B cell (primary cell): ENCODE results near the gene SNX14.
"Not testable (repeated sequence)": the region's sequence is repeated elsewhere in the genome, so short reads cannot be mapped to it uniquely, and the experiment has no call there.

Experiments
- EZH2 ChIP-seq: IDR thresholded peaks from 2 replicates; pipeline ENCODE4 v1.6.1; 2012; ENCODE audit warnings: borderline replicate concordance, low read depth, mild to moderate bottlenecking, moderate library complexity, low read length; ENCODE audit not compliant: insufficient read depth, poor library complexity, severe bottlenecking
- TF ChIP-seq, protein P1 (sequence below): fragments of 200-600 bp; IDR thresholded peaks from one replicate; pipeline ENCODE4 v1.8.0; 2022; ENCODE audit warnings: antibody characterized with exemption, mild to moderate bottlenecking

DNA sequence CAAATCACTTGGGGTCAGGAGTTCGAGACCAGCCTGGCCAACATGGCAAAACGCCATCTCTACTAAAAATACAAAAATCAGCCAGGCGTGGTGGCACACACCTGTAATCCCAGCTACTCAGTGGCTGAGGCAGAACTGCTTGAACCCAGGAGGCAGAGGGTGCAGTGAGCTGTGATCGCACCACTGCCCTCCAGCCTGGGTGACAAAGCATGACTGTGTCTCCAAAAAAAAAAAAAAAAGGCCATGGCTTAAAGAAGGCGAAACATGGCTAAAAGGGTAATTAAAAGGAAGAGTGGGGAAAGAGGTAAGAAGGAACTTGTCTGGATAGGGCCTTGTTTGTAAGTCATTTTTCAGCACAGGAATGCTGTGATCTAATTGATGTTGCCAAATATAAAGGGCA, 37.5 kb upstream of the SNX14 start:
- TF ChIP-seq, protein P1, sequence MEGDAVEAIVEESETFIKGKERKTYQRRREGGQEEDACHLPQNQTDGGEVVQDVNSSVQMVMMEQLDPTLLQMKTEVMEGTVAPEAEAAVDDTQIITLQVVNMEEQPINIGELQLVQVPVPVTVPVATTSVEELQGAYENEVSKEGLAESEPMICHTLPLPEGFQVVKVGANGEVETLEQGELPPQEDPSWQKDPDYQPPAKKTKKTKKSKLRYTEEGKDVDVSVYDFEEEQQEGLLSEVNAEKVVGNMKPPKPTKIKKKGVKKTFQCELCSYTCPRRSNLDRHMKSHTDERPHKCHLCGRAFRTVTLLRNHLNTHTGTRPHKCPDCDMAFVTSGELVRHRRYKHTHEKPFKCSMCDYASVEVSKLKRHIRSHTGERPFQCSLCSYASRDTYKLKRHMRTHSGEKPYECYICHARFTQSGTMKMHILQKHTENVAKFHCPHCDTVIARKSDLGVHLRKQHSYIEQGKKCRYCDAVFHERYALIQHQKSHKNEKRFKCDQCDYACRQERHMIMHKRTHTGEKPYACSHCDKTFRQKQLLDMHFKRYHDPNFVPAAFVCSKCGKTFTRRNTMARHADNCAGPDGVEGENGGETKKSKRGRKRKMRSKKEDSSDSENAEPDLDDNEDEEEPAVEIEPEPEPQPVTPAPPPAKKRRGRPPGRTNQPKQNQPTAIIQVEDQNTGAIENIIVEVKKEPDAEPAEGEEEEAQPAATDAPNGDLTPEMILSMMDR, result not testable (repeated sequence)
- not testable (repeated sequence) for TF ChIP-seq EZH2
